B cell (primary cell): ENCODE results near the gene LIPI. TPM values are rescaled to one million over a fixed set of nuclear protein-coding genes. Genes with fewer than 3 reads are reported as not detected.
"Not testable (repeated sequence)": the region's sequence is repeated elsewhere in the genome, so short reads cannot be mapped to it uniquely, and the experiment has no call there.

Source experiments
- ATAC-seq: fragments of 200-7000 bp; cut with Tn5 transposase; one replicate; pipeline ENCODE4 v1.10.0; 2021; ENCODE audit warnings: low read depth, mild to moderate bottlenecking, moderate number of reproducible peaks, moderate library complexity
- CTCF ChIA-PET: fragments of 350-600 bp; sonication (Branson Sonifier 250); formaldehyde crosslinking; loops from one replicate; lab custom pipeline; 2021; ENCODE audit warnings: antibody characterized with exemption, inconsistent platforms; lab: Charles Lee
- POLR2A ChIA-PET: fragments of 350-600 bp; sonication (Branson Sonifier 250); formaldehyde crosslinking; loops from one replicate; lab custom pipeline; 2021; ENCODE audit warnings: antibody characterized with exemption; lab: Charles Lee
- DNase-seq: peaks from one replicate; pipeline ENCODE4 v3.0.0; 2013
- H2AFZ ChIP-seq: 2 replicates; pipeline ENCODE4 v1.6.1; 2012; ENCODE audit warnings: mild to moderate bottlenecking, low read depth, low read length; ENCODE audit not compliant: insufficient read depth, poor library complexity, severe bottlenecking
- H3K27ac ChIP-seq, 2 donors: 1 replicate in 1 of 2; 2 replicates in 1 of 2; pipeline ENCODE4 v1.5.1; 2012 to 2013; ENCODE audit warnings: low read length in 2 of 2, mild to moderate bottlenecking in 2 of 2, moderate library complexity in 1 of 2
- H3K27me3 ChIP-seq, 4 experiments: fragments of 200-600 bp in 1 of 4; sonication (generic) in 1 of 4; replicated peaks in 1 of 4; 1 replicate in 2 of 4; 2 replicates in 2 of 4; pipeline versions ENCODE4 v1.6.1 to v1.7.0; 2013 to 2016; ENCODE audit warnings: low read length in 3 of 4, mild to moderate bottlenecking in 2 of 4, mixed read lengths in 1 of 4, moderate library complexity in 1 of 4; ENCODE audit not compliant: insufficient read depth in 4 of 4, control insufficient read depth in 3 of 4; ENCODE audit errors: control extremely low read depth in 1 of 4
- H3K36me3 ChIP-seq, 2 experiments: replicated peaks in 1 of 2; 1 replicate in 1 of 2; 2 replicates in 1 of 2; pipeline versions ENCODE4 v1.6.1 to v1.7.1; 2013; ENCODE audit warnings: low read length in 1 of 2; ENCODE audit not compliant: insufficient read depth in 2 of 2, control insufficient read depth in 1 of 2; ENCODE audit errors: control extremely low read depth in 1 of 2, extremely low read depth in 1 of 2
- H3K4me1 ChIP-seq, 2 donors: fragments of 200-600 bp in 1 of 2; sonication (generic) in 1 of 2; 1 replicate in 1 of 2; 2 replicates in 1 of 2; pipeline versions ENCODE4 v1.5.1 to v1.6.1; 2013 to 2017; ENCODE audit warnings: low read length in 2 of 2; ENCODE audit not compliant: control insufficient read depth in 2 of 2, insufficient read depth in 2 of 2
- H3K4me2 ChIP-seq: replicated peaks from 2 replicates; pipeline ENCODE3; 2012; ENCODE audit warnings: mild to moderate bottlenecking, low read depth, low read length; ENCODE audit not compliant: poor library complexity, severe bottlenecking
- H3K4me3 ChIP-seq, 5 experiments: fragments of 200-600 bp in 1 of 5; sonication (generic) in 1 of 5; 1 replicate in 3 of 5; 2 replicates in 2 of 5; pipeline versions ENCODE4 v1.5.1 to v1.7.0; 2011 to 2016; ENCODE audit warnings: low read length in 4 of 5, mild to moderate bottlenecking in 4 of 5, low read depth in 2 of 5, control low read depth in 1 of 5, moderate library complexity in 1 of 5; ENCODE audit not compliant: insufficient read depth in 1 of 5; ENCODE audit errors: control extremely low read depth in 1 of 5, extremely low read depth in 1 of 5
- H3K79me2 ChIP-seq: fragments of 200-600 bp; sonication (generic); one replicate; pipeline ENCODE4 v1.6.0; 2016; ENCODE audit warnings: low read length; ENCODE audit not compliant: control insufficient read depth, insufficient read depth
- H3K9ac ChIP-seq: fragments of 200-600 bp; sonication (generic); 2 replicates; pipeline ENCODE4 v1.6.1; 2017; ENCODE audit warnings: mild to moderate bottlenecking, low read length, moderate library complexity
- H3K9me3 ChIP-seq, 3 donors: one replicate each; pipeline versions ENCODE4 v1.6.1 to v1.7.1; 2013; ENCODE audit warnings: low read length in 2 of 3; ENCODE audit not compliant: control insufficient read depth in 2 of 3, insufficient read depth in 1 of 3; ENCODE audit errors: control extremely low read depth in 1 of 3
- H4K20me1 ChIP-seq: 2 replicates; pipeline ENCODE4 v1.6.0; 2012; ENCODE audit warnings: mild to moderate bottlenecking, low read length; ENCODE audit not compliant: insufficient read depth, control insufficient read depth, poor library complexity, severe bottlenecking
- H3K27ac Mint-ChIP-seq: one replicate; pipeline ENCODE4 v1.8.0; 2021; ENCODE audit warnings: mixed read lengths
- H3K27me3 Mint-ChIP-seq: one replicate; pipeline ENCODE4 v1.8.0; 2021; ENCODE audit warnings: mixed read lengths
- H3K4me1 Mint-ChIP-seq: one replicate; pipeline ENCODE4 v1.8.0; 2021; ENCODE audit warnings: mixed read lengths
- H3K4me3 Mint-ChIP-seq: one replicate; pipeline ENCODE4 v1.8.0; 2021; ENCODE audit warnings: mixed read lengths
- H3K9me3 Mint-ChIP-seq: one replicate; pipeline ENCODE4 v1.8.0; 2022; ENCODE audit warnings: mixed read lengths; ENCODE audit not compliant: insufficient read depth
- CTCF ChIP-seq: fragments of 200-600 bp; IDR thresholded peaks from one replicate; pipeline ENCODE4 v1.8.0; 2022; ENCODE audit warnings: antibody characterized with exemption, mild to moderate bottlenecking
- EZH2 ChIP-seq: IDR thresholded peaks from 2 replicates; pipeline ENCODE4 v1.6.1; 2012; ENCODE audit warnings: borderline replicate concordance, low read depth, mild to moderate bottlenecking, moderate library complexity, low read length; ENCODE audit not compliant: insufficient read depth, poor library complexity, severe bottlenecking
- WGBS: methylation state at CpG from one replicate; pipeline ENCODE4 v1.1.5; 2013; ENCODE audit warnings: missing lambda C conversion rate; ENCODE audit not compliant: insufficient coverage; 5-methylcytosine and 5-hydroxymethylcytosine counted together
- intact Hi-C: fragments of 100-400 bp; cut with micrococcal nuclease; formaldehyde crosslinking; loops from one replicate; pipeline ENCODE4 v1.10.0; 2022
- polyA plus RNA-seq: library from polyadenylated mRNA; depleted of rRNA; stranded (reverse); fragments of >200 nt; gene quantifications from 2 replicates; pipeline ENCODE4 v1.2.3, GENCODE V29; 2012
- total RNA-seq, 2 donors: library from RNA; stranded (reverse); fragments of 120-200 nt in 1 of 2; gene quantifications; 1 replicate in 1 of 2; 2 replicates in 1 of 2; pipeline versions ENCODE4 v1.2.3 to v1.2.4, GENCODE V29; 2013 to 2022

The LIPI gene
- total and polyA plus RNA-seq, 2 donors (not counting 1 experiment from before 2014, with no cell fraction given) = not detected

GRCh38 chr21:14092834-14093560, 117.8 kb downstream of the LIPI start:
- H3K9me3 Mint-ChIP-seq = peaks cover 3% of the 10 kb centered on the region
- no peaks in the 10 kb centered on the region for H3K79me2 ChIP-seq
- ChIA-PET POLR2A (no interaction called here), CTCF (no interaction called here)
- H3K9me3 ChIP-seq = peaks cover 0 to 8% (median 0%) of the 10 kb centered on the region in 3 donors
- no peak overlapping the region for H2AFZ ChIP-seq
- H3K27me3 ChIP-seq = no peaks in the 10 kb centered on the region
- no peak overlapping the region for H3K4me3 Mint-ChIP-seq
- ATAC-seq (no peak), DNase-seq (no peak)
- no peak overlapping the region for H3K4me3 ChIP-seq
- H4K20me1 ChIP-seq = no peaks in the 10 kb centered on the region
- TF ChIP-seq CTCF = no peak
- no peak for TF ChIP-seq EZH2
- no peaks in the 10 kb centered on the region for H3K4me1 Mint-ChIP-seq
- no peaks in the 10 kb centered on the region for H3K4me1 ChIP-seq
- H3K9ac ChIP-seq = no peak overlapping the region
- no peaks in the 10 kb centered on the region for H3K36me3 ChIP-seq
- intact Hi-C loops = no loop called here
- no peak overlapping the region for H3K27ac ChIP-seq
- no peak overlapping the region for H3K4me2 ChIP-seq
- H3K27ac Mint-ChIP-seq = no peak overlapping the region
- no peaks in the 10 kb centered on the region for H3K27me3 Mint-ChIP-seq
- 81% methylated on average over 20 of the region's 22 CpGs for WGBS

- intact Hi-C loops, H3K4me3 ChIP-seq, H3K4me1 ChIP-seq, H3K4me3 Mint-ChIP-seq, H3K27me3 Mint-ChIP-seq, H3K27me3 ChIP-seq, H3K36me3 ChIP-seq, H3K79me2 ChIP-seq, H3K4me1 Mint-ChIP-seq, H3K27ac ChIP-seq, H3K9ac ChIP-seq, H3K27ac Mint-ChIP-seq, H3K4me2 ChIP-seq, POLR2A ChIA-PET, H3K9me3 Mint-ChIP-seq, H2AFZ ChIP-seq, CTCF ChIA-PET, ATAC-seq, H3K9me3 ChIP-seq, DNase-seq, H4K20me1 ChIP-seq: not testable (repeated sequence)
Observed at GRCh38 chr21:14090184-14090583, 120.6 kb downstream of the LIPI start.
